ENCODE data around the gene MT3.

MT3 gene

DNA sequence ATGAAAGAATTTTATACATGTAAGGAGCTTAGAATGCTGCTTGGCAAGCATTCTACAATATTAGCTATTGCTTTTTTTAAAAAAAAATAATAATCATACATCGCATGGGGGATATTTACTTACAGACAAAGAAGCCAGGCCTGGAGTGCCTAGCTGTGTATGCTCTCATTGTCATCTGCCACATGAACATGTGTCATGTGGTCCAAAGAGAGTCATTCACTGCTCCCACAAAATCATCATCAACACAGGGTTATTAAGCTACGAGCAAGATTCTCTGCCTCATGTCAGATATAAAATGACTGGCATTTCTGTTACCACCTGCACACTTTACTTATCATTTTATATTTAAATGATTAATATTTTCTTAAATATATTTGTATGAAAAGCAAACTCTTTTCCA lies 34.3 kb downstream of the MT3 start:
- Histone ChIP-seq H4K20me1 (ENCODE audit: insufficient read depth) (no peaks in the 10 kb centered on the region), H3K27ac (no peak overlapping the region), H3K27me3 (ENCODE audit: insufficient read depth, low read depth) (no peaks in the 10 kb centered on the region), H2AFZ (ENCODE audit: low read depth) (no peak overlapping the region), H3K4me3 (IDR thresholded peaks at IDR 0.05; ENCODE audit: insufficient read depth, low read depth, low read length) (no peak overlapping the region), H3K36me3 (ENCODE audit: insufficient read depth) (no peaks in the 10 kb centered on the region), H3K79me2 (ENCODE audit: insufficient read depth, low read depth) (no peaks in the 10 kb centered on the region), H3K4me1 (ENCODE audit: low read depth, poor library complexity, severe bottlenecking) (no peaks in the 10 kb centered on the region), H3K4me2 (no peak overlapping the region), H3K9ac (no peak overlapping the region)
- TF ChIP-seq, protein P1, sequence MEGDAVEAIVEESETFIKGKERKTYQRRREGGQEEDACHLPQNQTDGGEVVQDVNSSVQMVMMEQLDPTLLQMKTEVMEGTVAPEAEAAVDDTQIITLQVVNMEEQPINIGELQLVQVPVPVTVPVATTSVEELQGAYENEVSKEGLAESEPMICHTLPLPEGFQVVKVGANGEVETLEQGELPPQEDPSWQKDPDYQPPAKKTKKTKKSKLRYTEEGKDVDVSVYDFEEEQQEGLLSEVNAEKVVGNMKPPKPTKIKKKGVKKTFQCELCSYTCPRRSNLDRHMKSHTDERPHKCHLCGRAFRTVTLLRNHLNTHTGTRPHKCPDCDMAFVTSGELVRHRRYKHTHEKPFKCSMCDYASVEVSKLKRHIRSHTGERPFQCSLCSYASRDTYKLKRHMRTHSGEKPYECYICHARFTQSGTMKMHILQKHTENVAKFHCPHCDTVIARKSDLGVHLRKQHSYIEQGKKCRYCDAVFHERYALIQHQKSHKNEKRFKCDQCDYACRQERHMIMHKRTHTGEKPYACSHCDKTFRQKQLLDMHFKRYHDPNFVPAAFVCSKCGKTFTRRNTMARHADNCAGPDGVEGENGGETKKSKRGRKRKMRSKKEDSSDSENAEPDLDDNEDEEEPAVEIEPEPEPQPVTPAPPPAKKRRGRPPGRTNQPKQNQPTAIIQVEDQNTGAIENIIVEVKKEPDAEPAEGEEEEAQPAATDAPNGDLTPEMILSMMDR (conservative IDR thresholded peaks at IDR 0.05; ENCODE audit: low read depth, low read length): no peak

DNA sequence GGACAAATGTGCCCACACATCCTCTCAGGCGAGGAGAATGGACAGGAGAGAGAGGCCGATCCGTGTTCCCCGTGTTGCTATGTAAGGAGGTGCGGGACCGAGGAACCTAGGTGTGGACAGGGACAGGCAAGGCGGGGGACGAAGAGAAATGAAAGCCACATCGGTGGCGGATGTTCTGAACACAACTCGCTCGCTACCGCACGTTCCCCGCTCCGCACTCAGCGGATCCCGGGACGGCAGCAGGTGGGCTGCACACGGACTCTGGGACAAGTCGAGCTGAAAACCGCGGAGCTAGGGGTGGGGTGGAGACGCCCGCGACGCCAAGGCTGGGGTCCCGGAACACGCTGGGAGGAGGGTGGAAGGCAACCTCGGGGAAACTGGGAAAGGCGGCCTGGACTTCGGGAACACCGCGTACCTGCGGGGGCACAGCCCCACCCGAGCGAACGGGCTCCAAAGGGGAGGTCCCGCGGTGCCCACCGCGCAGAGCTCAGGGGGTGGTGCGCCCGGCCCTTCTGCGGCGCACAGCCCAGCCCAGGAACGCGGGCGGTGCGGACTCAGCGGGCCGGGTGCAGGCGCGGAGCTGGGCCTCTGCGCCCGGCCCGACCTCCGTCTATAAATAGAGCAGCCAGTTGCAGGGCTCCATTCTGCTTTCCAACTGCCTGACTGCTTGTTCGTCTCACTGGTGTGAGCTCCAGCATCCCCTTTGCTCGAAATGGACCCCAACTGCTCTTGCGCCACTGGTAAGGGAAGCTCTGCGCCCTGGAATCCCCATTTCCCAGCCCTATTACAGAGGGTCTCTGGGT lies 36.0 kb downstream of the MT3 start, which contains the start of gene MT1E:
TSS of gene MT1E (plus strand) at position 642 of the 803 bp plus-strand sequence. CDS start at position 713, 71 bp downstream.
- Histone ChIP-seq H3K36me3 (ENCODE audit: insufficient read depth) (no peaks in the 10 kb centered on the region), H2AFZ (ENCODE audit: low read depth) (no peak within 1 kb of the TSS), H3K9ac (no peak within 1 kb of the TSS), H3K4me2 (no peak within 1 kb of the TSS), H4K20me1 (ENCODE audit: insufficient read depth) (no peaks in the 10 kb centered on the region), H3K4me3 (IDR thresholded peaks at IDR 0.05; ENCODE audit: insufficient read depth, low read depth, low read length) (no peak within 1 kb of the TSS), H3K27ac (no peak within 1 kb of the TSS), H3K4me1 (ENCODE audit: low read depth, poor library complexity, severe bottlenecking) (no peaks in the 10 kb centered on the region), H3K79me2 (ENCODE audit: insufficient read depth, low read depth) (no peaks in the 10 kb centered on the region), H3K27me3 (ENCODE audit: insufficient read depth, low read depth) (no peaks in the 10 kb centered on the region)
- TF ChIP-seq, protein P1 (conservative IDR thresholded peaks at IDR 0.05; ENCODE audit: low read depth, low read length): no peak

DNA sequence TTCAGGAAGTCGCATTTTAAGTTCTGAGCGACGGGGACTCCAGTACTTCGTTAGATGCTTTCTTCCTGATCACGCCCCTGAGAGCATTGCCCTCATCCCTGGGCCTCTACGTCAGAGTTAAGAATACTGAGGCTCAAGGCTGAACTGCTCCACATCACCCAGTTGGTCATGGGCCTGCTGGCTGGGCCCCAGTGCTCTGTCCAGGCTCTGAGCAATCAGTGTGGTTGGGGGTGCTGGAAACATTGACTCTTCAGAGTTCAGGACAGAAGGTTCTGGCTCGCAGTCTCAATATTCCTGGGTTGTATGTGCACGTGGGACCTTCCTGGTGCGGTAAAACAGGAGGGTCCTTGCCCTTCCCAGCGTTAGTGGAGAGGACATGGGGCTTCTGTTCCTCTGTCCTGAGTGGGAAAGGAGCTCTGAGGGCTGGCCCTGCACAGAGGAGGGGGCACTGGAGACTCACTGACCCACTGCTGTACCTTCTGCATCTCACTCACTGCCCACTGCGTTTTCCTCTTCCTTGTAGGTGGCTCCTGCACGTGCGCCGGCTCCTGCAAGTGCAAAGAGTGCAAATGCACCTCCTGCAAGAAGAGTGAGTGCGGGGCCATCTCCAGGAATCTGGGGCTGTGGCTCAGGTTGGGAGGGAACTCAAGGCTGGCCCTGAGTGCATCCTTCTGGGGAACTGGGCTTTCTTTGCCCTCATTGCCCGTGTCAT lies 36.8 kb downstream of the MT3 start:
- H3K27me3 ChIP-seq (ENCODE audit: insufficient read depth, low read depth): no peaks in the 10 kb centered on the region
- TF ChIP-seq, protein P1 (conservative IDR thresholded peaks at IDR 0.05; ENCODE audit: low read depth, low read length): no peak
- H3K79me2 ChIP-seq (ENCODE audit: insufficient read depth, low read depth): no peaks in the 10 kb centered on the region
- no peak overlapping the region for H3K4me3 ChIP-seq (IDR thresholded peaks at IDR 0.05; ENCODE audit: insufficient read depth, low read depth, low read length)
- H3K4me1 ChIP-seq (ENCODE audit: low read depth, poor library complexity, severe bottlenecking): no peaks in the 10 kb centered on the region
- no peak overlapping the region for H3K27ac ChIP-seq
- no peaks in the 10 kb centered on the region for H3K36me3 ChIP-seq (ENCODE audit: insufficient read depth)
- no peak overlapping the region for H3K4me2 ChIP-seq
- H2AFZ ChIP-seq (ENCODE audit: low read depth): no peak overlapping the region
- H4K20me1 ChIP-seq (ENCODE audit: insufficient read depth): no peaks in the 10 kb centered on the region
- no peak overlapping the region for H3K9ac ChIP-seq

DNA sequence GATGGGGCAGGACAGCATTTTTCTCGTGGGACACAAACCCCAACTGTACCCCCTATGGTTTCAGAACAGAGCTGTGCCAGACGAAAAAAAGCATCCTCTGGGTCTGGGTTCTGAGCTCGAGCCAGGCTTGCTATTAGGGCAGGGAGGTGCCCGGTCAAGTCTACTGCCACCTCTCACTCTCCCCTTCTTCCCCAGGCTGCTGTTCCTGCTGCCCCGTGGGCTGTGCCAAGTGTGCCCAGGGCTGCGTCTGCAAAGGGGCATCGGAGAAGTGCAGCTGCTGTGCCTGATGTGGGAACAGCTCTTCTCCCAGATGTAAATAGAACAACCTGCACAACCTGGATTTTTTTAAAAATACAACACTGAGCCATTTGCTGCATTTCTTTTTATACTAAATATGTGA lies 37.4 kb downstream of the MT3 start:
- Histone ChIP-seq H3K27me3 (ENCODE audit: insufficient read depth, low read depth) (no peaks in the 10 kb centered on the region), H3K79me2 (ENCODE audit: insufficient read depth, low read depth) (no peaks in the 10 kb centered on the region), H3K4me2 (no peak overlapping the region), H3K4me3 (IDR thresholded peaks at IDR 0.05; ENCODE audit: insufficient read depth, low read depth, low read length) (no peak overlapping the region), H3K4me1 (ENCODE audit: low read depth, poor library complexity, severe bottlenecking) (no peaks in the 10 kb centered on the region), H3K27ac (no peak overlapping the region), H2AFZ (ENCODE audit: low read depth) (no peak overlapping the region), H4K20me1 (ENCODE audit: insufficient read depth) (no peaks in the 10 kb centered on the region), H3K9ac (no peak overlapping the region), H3K36me3 (ENCODE audit: insufficient read depth) (no peaks in the 10 kb centered on the region)
- TF ChIP-seq, protein P1 (conservative IDR thresholded peaks at IDR 0.05; ENCODE audit: low read depth, low read length): no peak

Data from KMS-11 (cell line).